Endothelial cell of umbilical vein (primary cell): ENCODE results near the gene GRID1. TPM values are rescaled to one million over a fixed set of nuclear protein-coding genes. Genes with fewer than 3 reads are reported as not detected.

Experiments
- BruUV-seq: library from RNA; stranded (reverse); fragments of 400-500 nt; replicated peaks from 2 replicates; lab custom pipeline; 2021; lab: Mats Ljungman, UMichigan
- CTCF ChIA-PET: fragments of 300-600, 350-600 bp; sonication (Branson Sonifier 250); formaldehyde crosslinking; loops from one replicate; lab custom pipeline; 2021; ENCODE audit warnings: antibody characterized with exemption, inconsistent platforms; lab: Charles Lee
- POLR2A ChIA-PET: fragments of 300-600, 350-600 bp; sonication (Branson Sonifier 250); formaldehyde crosslinking; loops from one replicate; lab custom pipeline; 2021; ENCODE audit warnings: antibody characterized with exemption, inconsistent platforms; lab: Charles Lee
- DNase-seq: peaks from one replicate; pipeline ENCODE4 v3.0.0-alpha.2; 2011; ENCODE audit warnings: low read depth, low spot score
- FAIRE-seq: peaks from 2 replicates; lab custom pipeline; 2011; peaks lifted over from hg19 to GRCh38; lab: Jason Lieb, UNC
- H2AFZ ChIP-seq: 2 replicates; pipeline ENCODE4 v1.6.0; 2012; ENCODE audit warnings: low read depth, low read length, control low read depth, inconsistent platforms
- H3K27ac ChIP-seq: 2 replicates; pipeline ENCODE4 v1.5.1; 2011; ENCODE audit warnings: low read depth, mild to moderate bottlenecking, control low read depth, low read length, moderate library complexity; ENCODE audit not compliant: insufficient read depth
- H3K27me3 ChIP-seq, 2 experiments: 2 replicates each; pipeline versions ENCODE4 v1.6.0 to v1.6.1; 2011; ENCODE audit warnings: low read length in 2 of 2, mixed read lengths in 1 of 2; ENCODE audit not compliant: control insufficient read depth in 2 of 2, insufficient read depth in 2 of 2
- H3K36me3 ChIP-seq, 2 experiments: 2 replicates in 1 of 2; 3 replicates in 1 of 2; pipeline ENCODE4 v1.5.1; 2011; ENCODE audit warnings: low read length in 2 of 2, mild to moderate bottlenecking in 1 of 2, moderate library complexity in 1 of 2; ENCODE audit not compliant: control insufficient read depth in 2 of 2, insufficient read depth in 2 of 2; ENCODE audit errors: extremely low read depth in 1 of 2
- H3K4me1 ChIP-seq: 3 replicates; pipeline ENCODE4 v1.5.1; 2011; ENCODE audit warnings: mild to moderate bottlenecking, low read length; ENCODE audit not compliant: control insufficient read depth, insufficient read depth; ENCODE audit errors: extremely low read depth
- H3K4me2 ChIP-seq: 2 replicates; pipeline ENCODE4 v1.6.1; 2011; ENCODE audit warnings: low read length, control low read depth, mixed read lengths; ENCODE audit not compliant: insufficient read depth
- H3K4me3 ChIP-seq, 3 experiments: fragments of 200-600 bp in 1 of 3; sonication (generic), shearing (Covaris generic) in 1 of 3; replicated peaks in 1 of 3; 2 replicates each; pipeline ENCODE4 v1.5.1; 2011 to 2016; ENCODE audit warnings: control low read depth in 3 of 3, low read length in 3 of 3, mild to moderate bottlenecking in 2 of 3, inconsistent platforms in 1 of 3, low read depth in 1 of 3, moderate library complexity in 1 of 3; ENCODE audit not compliant: insufficient read depth in 1 of 3
- H3K79me2 ChIP-seq: 2 replicates; pipeline ENCODE4 v1.6.0; 2012; ENCODE audit warnings: low read length, inconsistent platforms; ENCODE audit not compliant: control insufficient read depth, insufficient read depth
- H3K9ac ChIP-seq: replicated peaks from 2 replicates; pipeline ENCODE3; 2011; ENCODE audit warnings: low read length, control low read depth; ENCODE audit not compliant: insufficient read depth; ENCODE audit errors: extremely low read depth
- H3K9me1 ChIP-seq: replicated peaks from 3 replicates; pipeline ENCODE4 v1.6.0; 2011; ENCODE audit warnings: mild to moderate bottlenecking, low read length; ENCODE audit not compliant: control insufficient read depth, insufficient read depth; ENCODE audit errors: extremely low read depth
- H3K9me3 ChIP-seq: replicated peaks from 2 replicates; pipeline ENCODE4 v1.5.1; 2012; ENCODE audit warnings: low read length, inconsistent platforms; ENCODE audit not compliant: control insufficient read depth, insufficient read depth
- H4K20me1 ChIP-seq: replicated peaks from 2 replicates; pipeline ENCODE3; 2011; ENCODE audit warnings: mild to moderate bottlenecking, low read length; ENCODE audit not compliant: control insufficient read depth, insufficient read depth; ENCODE audit errors: extremely low read depth
- CTCF ChIP-seq, 2 donors: IDR thresholded peaks; 1 replicate in 1 of 2; 2 replicates in 1 of 2; pipeline ENCODE4 v1.5.1; 2011; ENCODE audit warnings: low read length in 2 of 2, mild to moderate bottlenecking in 2 of 2, moderate library complexity in 2 of 2, control low read depth in 1 of 2, inconsistent platforms in 1 of 2, low read depth in 1 of 2; ENCODE audit not compliant: insufficient read depth in 1 of 2; ENCODE audit errors: extremely low read depth in 1 of 2
- EZH2 ChIP-seq: IDR thresholded peaks from 2 replicates; pipeline ENCODE4 v1.6.1; 2012; ENCODE audit warnings: borderline replicate concordance, low read depth, mild to moderate bottlenecking, moderate library complexity, low read length, inconsistent platforms; ENCODE audit not compliant: severe bottlenecking
- FOS ChIP-seq: IDR thresholded peaks from 2 replicates; pipeline ENCODE4 v1.6.1; 2011; ENCODE audit warnings: mild to moderate bottlenecking, low read length, moderate library complexity, borderline replicate concordance; ENCODE audit not compliant: insufficient read depth
- GATA2 ChIP-seq: IDR thresholded peaks from 2 replicates; pipeline ENCODE4 v1.7.0; 2011; ENCODE audit warnings: low read depth, mild to moderate bottlenecking, moderate library complexity, mixed read lengths, low read length; ENCODE audit not compliant: insufficient read length, insufficient read depth
- JUN ChIP-seq: IDR thresholded peaks from 2 replicates; pipeline ENCODE4 v1.6.1; 2011; ENCODE audit warnings: borderline replicate concordance, low read depth; ENCODE audit not compliant: insufficient read length, insufficient read depth
- MAX ChIP-seq: IDR thresholded peaks from 2 replicates; pipeline ENCODE4 v1.6.1; 2011; ENCODE audit not compliant: insufficient read depth, insufficient read length
- MYC ChIP-seq: IDR thresholded peaks from one replicate; pipeline ENCODE4 v1.6.1; 2011; ENCODE audit warnings: mild to moderate bottlenecking, low read depth, low read length
- POLR2A ChIP-seq: IDR thresholded peaks from 2 replicates; pipeline ENCODE4 v1.6.1; 2012; ENCODE audit warnings: low read depth, mild to moderate bottlenecking, control low read depth, low read length
- POLR2AphosphoS5 ChIP-seq: IDR thresholded peaks from 2 replicates; pipeline ENCODE4 v1.6.1; 2012; ENCODE audit warnings: low read depth, mild to moderate bottlenecking, control low read depth, low read length, moderate library complexity; ENCODE audit not compliant: insufficient read depth
- dilution Hi-C: fragments of 300-500 bp; cut with MboI; formaldehyde crosslinking; loops from one replicate; pipeline ENCODE4 v1.15.0; 2019; ENCODE audit warnings: low sequenced_read_pairs; ENCODE audit not compliant: extremely low pct_ligation_motif_present
- intact Hi-C: fragments of 100-400 bp; cut with micrococcal nuclease; formaldehyde crosslinking; loops from one replicate; pipeline ENCODE4 v1.10.0; 2022
- polyA plus RNA-seq, 4 experiments: library from polyadenylated mRNA; depleted of rRNA in 3 of 4; stranded (reverse) in 3 of 4; unstranded in 1 of 4; fragments of >200 nt; gene quantifications; 2 replicates each; pipeline versions ENCODE4 v1.2.1 to v1.2.3, GENCODE V29; 2011 to 2012; ENCODE audit warnings: missing spikeins in 1 of 4
- total RNA-seq: library from RNA; stranded (reverse); gene quantifications from 2 replicates; pipeline ENCODE4 v1.2.3, GENCODE V29; 2021

GRID1 gene
- total and polyA plus RNA-seq, 2 donors (not counting 3 experiments of a cell fraction or from before 2014, with no cell fraction given), result not detected

GRCh38 chr10:85789125-85789524 is 577.5 kb downstream of the GRID1 start:
- H3K9ac ChIP-seq, result no peak overlapping the region
- no peaks in the 10 kb centered on the region for H3K9me3 ChIP-seq
- CTCF ChIA-PET, result no interaction called here
- H3K27ac ChIP-seq, result no peak overlapping the region
- H3K9me1 ChIP-seq, result no peaks in the 10 kb centered on the region
- no peak overlapping the region for H2AFZ ChIP-seq
- DNase-seq (no peak), FAIRE-seq (no peak)
- intact Hi-C loops (no loop called here), dilution Hi-C loops (no loop called here)
- POLR2A ChIA-PET, result no interaction called here
- H4K20me1 ChIP-seq, result no peaks in the 10 kb centered on the region
- TF ChIP-seq MYC, result no peak
- no peak for TF ChIP-seq CTCF (IDR thresholded peaks at IDR 0.05; ENCODE audit: extremely low read depth in 1 of 2, insufficient read depth in 1 of 2, low read depth in 1 of 2, low read length in 2 of 2)
- no peak for TF ChIP-seq MAX
- no peak for TF ChIP-seq JUN
- TF ChIP-seq FOS, result no peak
- no peak for TF ChIP-seq EZH2
- no peak for TF ChIP-seq POLR2AphosphoS5
- no peak for TF ChIP-seq GATA2
- TF ChIP-seq POLR2A, result no peak
- no peaks in the 10 kb centered on the region for H3K36me3 ChIP-seq
- H3K27me3 ChIP-seq, result no peaks in the 10 kb centered on the region
- no peak overlapping the region for H3K4me3 ChIP-seq
- H3K4me1 ChIP-seq, result no peaks in the 10 kb centered on the region
- H3K4me2 ChIP-seq, result no peak overlapping the region
- no TSS peak for BruUV-seq
- H3K79me2 ChIP-seq, result no peaks in the 10 kb centered on the region
